OCI-LY7 (cell line): Measurements from ENCODE around the gene TNFRSF8.

Source experiments
- CTCF ChIP-seq: fragments of 200-600 bp; sonication (generic); conservative IDR thresholded peaks from 2 replicates; pipeline ENCODE4 v1.5.1; 2014; ENCODE audit warnings: mild to moderate bottlenecking, antibody characterized with exemption, low read length, moderate library complexity, mixed read lengths
- EZH2phosphoT487 ChIP-seq: fragments of 200-600 bp; sonication (generic); IDR thresholded peaks from 2 replicates; pipeline ENCODE4 v1.6.1; 2018; ENCODE audit warnings: low read depth, borderline replicate concordance, mild to moderate bottlenecking, mixed run types, antibody characterized with exemption, low read length, moderate library complexity, mixed read lengths

- TF ChIP-seq CTCF (no peak), EZH2phosphoT487 (no peak)
These were observed 51.2 kb downstream of the TNFRSF8 start for GRCh38 chr1:12114340-12114683.
